ENCODE measurements around the gene U2AF2.

U2AF2 gene

DNA sequence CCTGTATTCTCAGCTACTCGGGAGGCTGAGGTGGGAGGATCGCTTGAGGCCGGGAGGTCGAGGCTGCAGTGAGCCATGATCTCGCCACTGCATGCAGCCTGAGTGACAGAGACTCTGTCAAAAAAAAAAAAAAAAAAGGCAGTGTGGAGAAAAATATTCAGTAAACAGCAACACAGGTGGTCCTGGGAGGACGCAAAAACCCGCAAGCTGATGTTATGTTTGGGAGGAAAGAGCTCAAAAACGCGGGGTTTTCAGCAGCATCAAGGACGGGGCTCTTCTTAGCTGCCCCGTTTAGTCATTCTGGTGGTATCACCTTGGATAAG is 29.9 kb upstream of the U2AF2 start:
- Mint-ChIP-seq H3K27ac (peak overlapping the region; percentile 99), H3K27me3 (ENCODE audit: low read depth) (peaks cover 9% of the 10 kb centered on the region), H3K4me1 (ENCODE audit: low read depth) (peaks cover 33% of the 10 kb centered on the region), H3K4me3 (peak overlapping the region; percentile 93), H3K36me3 (ENCODE audit: low read depth) (peaks cover 9% of the 10 kb centered on the region), H3K9me3 (peaks cover 3% of the 10 kb centered on the region)
- no peak for DNase-seq (ENCODE audit: low spot score)

DNA sequence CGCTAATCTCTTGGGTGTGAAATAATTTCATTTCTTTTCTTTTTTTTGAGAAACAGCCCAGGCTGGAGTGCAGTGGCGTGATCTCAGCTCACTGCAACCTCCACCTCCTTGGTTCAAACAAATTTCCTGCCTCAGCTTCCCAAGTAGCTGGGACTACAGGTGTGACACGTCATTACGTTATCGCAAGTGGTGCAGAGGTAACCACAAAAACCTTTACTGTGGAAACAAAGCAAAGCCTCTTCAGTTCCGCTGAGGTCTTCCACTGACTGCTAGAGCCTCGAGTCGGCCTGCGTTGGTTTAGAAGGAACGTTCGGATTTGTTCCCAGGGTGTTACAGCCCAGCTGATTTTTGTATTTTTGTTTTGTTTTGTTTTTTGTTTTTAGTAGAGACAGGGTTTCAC is 28.5 kb upstream of the U2AF2 start:
- peaks cover 9% of the 10 kb centered on the region for H3K27me3 Mint-ChIP-seq (ENCODE audit: low read depth)
- H3K9me3 Mint-ChIP-seq = peaks cover 3% of the 10 kb centered on the region
- peaks cover 29% of the 10 kb centered on the region for H3K4me1 Mint-ChIP-seq (ENCODE audit: low read depth)
- no peaks in the 10 kb centered on the region for H3K36me3 Mint-ChIP-seq (ENCODE audit: low read depth)
- H3K4me3 Mint-ChIP-seq = peak overlapping the region; percentile 76
- peak overlapping the region; percentile 82 for H3K27ac Mint-ChIP-seq
- peak; percentile 70 for DNase-seq (ENCODE audit: low spot score)

DNA sequence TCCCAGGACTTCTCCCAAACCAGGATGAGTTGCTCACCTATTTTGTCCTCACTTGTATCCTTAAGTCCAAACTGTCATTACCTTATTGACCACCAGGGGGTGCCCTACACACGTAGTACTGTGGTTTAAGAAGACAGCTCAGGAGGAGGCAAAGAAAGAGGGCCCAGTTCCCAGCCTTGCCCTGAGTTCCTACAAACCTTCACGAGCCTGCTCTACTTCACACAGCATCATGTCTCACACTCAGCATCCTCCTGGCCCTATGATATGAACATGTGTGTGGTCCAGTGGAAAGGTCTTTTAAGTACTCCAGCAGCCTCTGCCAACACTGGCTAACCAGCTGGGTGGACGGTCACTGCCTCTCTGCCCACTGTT is 22.4 kb upstream of the U2AF2 start:
- Mint-ChIP-seq H3K9me3 (no peaks in the 10 kb centered on the region), H3K27me3 (ENCODE audit: low read depth) (peaks cover 6% of the 10 kb centered on the region)

DNA sequence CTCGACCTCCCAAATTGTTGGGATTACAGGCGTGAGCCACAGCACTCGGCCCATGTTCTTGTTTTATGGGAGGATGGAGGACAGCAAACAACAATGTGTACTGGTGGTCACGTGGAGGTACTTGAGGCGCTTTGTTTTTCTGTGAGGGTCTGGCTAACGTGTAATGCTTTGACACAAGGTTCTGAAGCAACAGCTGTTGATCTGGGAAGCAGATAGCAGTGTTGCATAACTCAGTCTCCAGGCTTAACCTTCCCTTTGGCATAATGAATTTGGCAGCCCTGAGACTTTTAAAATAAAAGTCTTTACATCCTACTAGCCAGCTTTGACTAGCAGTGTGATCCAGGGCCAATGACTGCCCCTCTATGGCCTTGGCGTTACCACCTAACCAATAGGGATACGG is 21.0 kb upstream of the U2AF2 start:
- peak overlapping the region; percentile 54 for H3K27ac Mint-ChIP-seq
- peak overlapping the region; percentile 99 for H3K4me3 Mint-ChIP-seq
- H3K9me3 Mint-ChIP-seq = peaks cover under 1% of the 10 kb centered on the region
- H3K4me1 Mint-ChIP-seq (ENCODE audit: low read depth) = peaks cover 36% of the 10 kb centered on the region
- no peak for DNase-seq (ENCODE audit: low spot score)
- H3K36me3 Mint-ChIP-seq (ENCODE audit: low read depth) = peaks cover 27% of the 10 kb centered on the region
- peaks cover under 1% of the 10 kb centered on the region for H3K27me3 Mint-ChIP-seq (ENCODE audit: low read depth)

More for the DNA sequence above, 22.4 kb upstream of the U2AF2 start:
- peak; percentile 79 for DNase-seq (ENCODE audit: low spot score)
- peak overlapping the region; percentile 44 for H3K27ac Mint-ChIP-seq
- peak overlapping the region; percentile 22 for H3K4me3 Mint-ChIP-seq
- peaks cover 20% of the 10 kb centered on the region for H3K36me3 Mint-ChIP-seq (ENCODE audit: low read depth)
- H3K4me1 Mint-ChIP-seq (ENCODE audit: low read depth) = peaks cover 32% of the 10 kb centered on the region

DNA sequence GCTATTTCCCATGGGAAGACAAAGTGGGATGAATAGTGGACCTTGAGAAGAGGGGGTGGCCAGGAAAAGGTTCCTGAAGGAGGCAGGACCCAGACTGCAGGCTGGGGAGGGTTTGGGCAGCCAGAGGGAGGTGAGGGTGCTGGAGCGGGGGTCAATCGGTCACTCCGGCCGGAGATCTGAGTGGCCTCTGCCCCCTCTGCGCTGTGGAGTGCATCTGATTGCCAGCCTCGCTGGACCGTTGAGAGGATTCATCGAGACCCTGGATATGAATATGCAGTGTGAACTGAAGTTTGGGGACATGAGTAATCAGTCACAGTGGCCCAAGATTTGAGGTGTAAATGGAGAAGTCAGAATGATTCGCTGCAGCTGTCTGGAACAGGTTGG is 19.5 kb upstream of the U2AF2 start:
- no peaks in the 10 kb centered on the region for H3K27me3 Mint-ChIP-seq (ENCODE audit: low read depth)
- H3K27ac Mint-ChIP-seq = peak overlapping the region; percentile 100
- H3K36me3 Mint-ChIP-seq (ENCODE audit: low read depth) = peaks cover 31% of the 10 kb centered on the region
- peak overlapping the region; percentile 99 for H3K4me3 Mint-ChIP-seq
- no peak for DNase-seq (ENCODE audit: low spot score)
- peaks cover 42% of the 10 kb centered on the region for H3K4me1 Mint-ChIP-seq (ENCODE audit: low read depth)
- H3K9me3 Mint-ChIP-seq = peaks cover 3% of the 10 kb centered on the region

DNA sequence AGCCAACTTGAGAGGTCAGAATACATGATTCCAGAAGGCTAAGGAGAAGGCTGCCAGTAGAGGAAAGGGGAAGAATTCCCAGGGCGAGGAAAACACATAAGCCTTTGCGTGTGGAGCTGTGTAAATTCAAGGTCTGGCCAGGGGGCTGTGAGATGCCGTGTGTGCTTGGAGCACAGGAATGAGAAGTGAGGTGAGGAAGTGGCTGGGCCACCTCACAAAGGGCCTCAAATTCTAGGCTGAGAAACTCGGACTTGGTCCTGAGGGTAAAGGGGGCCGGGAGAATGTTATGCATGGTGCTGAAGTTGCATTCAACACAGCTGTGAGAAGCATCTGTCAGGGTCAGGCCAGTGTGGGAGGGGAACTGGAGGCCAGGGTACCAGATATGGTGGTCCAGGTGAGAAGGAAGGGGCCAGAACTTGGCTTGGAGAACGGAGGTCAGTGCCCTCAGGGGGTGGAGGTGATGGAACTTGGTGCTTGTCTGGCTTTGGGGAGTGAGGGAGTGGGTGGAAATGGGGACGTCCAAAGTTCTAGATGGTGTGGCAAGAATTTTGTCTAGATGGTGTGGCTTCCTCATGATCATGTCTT is 18.9 kb upstream of the U2AF2 start:
- DNase-seq (ENCODE audit: low spot score) = no peak
- peaks cover 44% of the 10 kb centered on the region for H3K4me1 Mint-ChIP-seq (ENCODE audit: low read depth)
- H3K27me3 Mint-ChIP-seq (ENCODE audit: low read depth) = no peaks in the 10 kb centered on the region
- H3K9me3 Mint-ChIP-seq = peaks cover 3% of the 10 kb centered on the region
- peaks cover 31% of the 10 kb centered on the region for H3K36me3 Mint-ChIP-seq (ENCODE audit: low read depth)
- peak overlapping the region; percentile 100 for H3K27ac Mint-ChIP-seq
- H3K4me3 Mint-ChIP-seq = peak overlapping the region; percentile 99

DNA sequence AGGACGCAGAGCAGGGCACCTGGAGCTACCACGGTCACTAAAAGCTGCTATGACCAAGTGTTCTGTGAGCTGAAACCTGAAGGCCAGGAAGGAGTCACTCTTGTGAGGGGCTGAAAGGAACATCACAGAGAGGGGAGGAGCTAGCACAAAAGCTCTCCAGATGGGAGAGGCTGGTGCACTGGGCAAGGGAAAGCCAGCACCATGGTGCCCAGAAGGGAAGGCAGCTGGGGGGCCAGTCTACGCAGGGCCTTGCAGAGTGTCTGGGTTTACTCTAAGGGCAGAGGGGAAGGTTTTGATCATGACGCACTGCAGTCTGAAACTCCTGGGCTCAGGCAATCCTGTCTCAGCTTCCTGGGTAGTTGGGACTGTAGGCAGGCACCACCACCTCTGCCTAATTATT is 18.1 kb upstream of the U2AF2 start:
- peak overlapping the region; percentile 24 for H3K27ac Mint-ChIP-seq
- peaks cover 31% of the 10 kb centered on the region for H3K36me3 Mint-ChIP-seq (ENCODE audit: low read depth)
- H3K4me1 Mint-ChIP-seq (ENCODE audit: low read depth) = peaks cover 41% of the 10 kb centered on the region
- H3K4me3 Mint-ChIP-seq = peak overlapping the region; percentile 99
- H3K9me3 Mint-ChIP-seq = peaks cover 3% of the 10 kb centered on the region
- no peaks in the 10 kb centered on the region for H3K27me3 Mint-ChIP-seq (ENCODE audit: low read depth)
- DNase-seq (ENCODE audit: low spot score) = no peak

DNA sequence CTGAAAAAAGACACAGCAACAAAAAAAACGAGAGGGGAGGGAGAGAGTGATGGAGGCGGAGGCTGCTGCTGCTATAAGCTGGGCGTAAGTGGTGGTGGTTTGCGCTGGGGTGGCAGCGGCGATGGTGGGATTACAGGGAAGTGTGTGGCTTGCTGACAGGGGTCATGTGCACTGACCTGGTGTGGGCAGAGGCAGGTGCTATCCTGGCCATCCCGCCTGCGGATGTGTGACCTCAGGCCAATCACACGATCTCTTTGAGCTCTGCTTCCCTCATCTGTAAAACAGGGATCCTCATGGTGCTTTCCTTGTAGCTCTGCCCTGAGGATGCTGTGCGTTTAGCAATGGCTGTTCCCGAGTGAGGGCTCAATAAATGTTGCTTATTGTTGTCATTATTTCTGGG is 17.3 kb upstream of the U2AF2 start:
- Mint-ChIP-seq H3K27me3 (ENCODE audit: low read depth) (no peaks in the 10 kb centered on the region), H3K27ac (peak overlapping the region; percentile 62), H3K4me1 (ENCODE audit: low read depth) (peaks cover 39% of the 10 kb centered on the region), H3K9me3 (peaks cover 3% of the 10 kb centered on the region), H3K36me3 (ENCODE audit: low read depth) (peaks cover 31% of the 10 kb centered on the region), H3K4me3 (peak overlapping the region; percentile 16)
- DNase-seq (ENCODE audit: low spot score) = no peak

DNA sequence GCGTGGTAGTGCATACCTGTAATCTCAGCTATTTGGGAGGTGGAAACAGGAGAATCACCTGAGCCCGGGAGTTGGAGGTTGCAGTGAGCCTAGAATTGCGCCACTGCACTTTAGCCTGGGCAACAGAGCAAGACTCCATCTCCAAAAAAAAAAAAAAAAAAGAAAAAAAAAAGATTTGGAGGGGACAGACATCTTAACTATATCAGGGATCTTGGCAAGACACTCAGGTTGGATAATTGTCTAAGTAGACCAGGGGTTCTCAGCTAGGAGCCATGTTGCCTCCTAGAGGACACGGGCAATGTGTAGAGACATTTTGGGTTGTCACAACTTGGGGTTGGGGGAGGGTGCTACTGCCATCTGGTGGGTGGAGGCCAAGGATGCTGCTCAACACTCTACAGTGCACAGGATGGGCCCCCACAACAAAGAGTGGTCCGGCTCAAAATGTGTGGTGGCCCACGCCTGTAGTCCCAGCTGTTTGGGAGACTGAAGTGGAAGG is 15.9 kb upstream of the U2AF2 start:
- Mint-ChIP-seq H3K4me3 (peak overlapping the region; percentile 46), H3K27ac (peak overlapping the region; percentile 72), H3K9me3 (peaks cover 3% of the 10 kb centered on the region), H3K27me3 (ENCODE audit: low read depth) (no peaks in the 10 kb centered on the region), H3K36me3 (ENCODE audit: low read depth) (peaks cover 36% of the 10 kb centered on the region), H3K4me1 (ENCODE audit: low read depth) (peaks cover 44% of the 10 kb centered on the region)
- DNase-seq (ENCODE audit: low spot score) = peak; percentile 58

GRCh38 chr19:55640043-55640576 is 14.7 kb upstream of the U2AF2 start:
- Mint-ChIP-seq H3K27ac (peak overlapping the region; percentile 77), H3K36me3 (ENCODE audit: low read depth) (peaks cover 31% of the 10 kb centered on the region), H3K4me1 (ENCODE audit: low read depth) (peaks cover 44% of the 10 kb centered on the region), H3K9me3 (peaks cover 3% of the 10 kb centered on the region), H3K27me3 (ENCODE audit: low read depth) (no peaks in the 10 kb centered on the region), H3K4me3 (peak overlapping the region; percentile 78)
- DNase-seq (ENCODE audit: low spot score) = peak; percentile 68

DNA sequence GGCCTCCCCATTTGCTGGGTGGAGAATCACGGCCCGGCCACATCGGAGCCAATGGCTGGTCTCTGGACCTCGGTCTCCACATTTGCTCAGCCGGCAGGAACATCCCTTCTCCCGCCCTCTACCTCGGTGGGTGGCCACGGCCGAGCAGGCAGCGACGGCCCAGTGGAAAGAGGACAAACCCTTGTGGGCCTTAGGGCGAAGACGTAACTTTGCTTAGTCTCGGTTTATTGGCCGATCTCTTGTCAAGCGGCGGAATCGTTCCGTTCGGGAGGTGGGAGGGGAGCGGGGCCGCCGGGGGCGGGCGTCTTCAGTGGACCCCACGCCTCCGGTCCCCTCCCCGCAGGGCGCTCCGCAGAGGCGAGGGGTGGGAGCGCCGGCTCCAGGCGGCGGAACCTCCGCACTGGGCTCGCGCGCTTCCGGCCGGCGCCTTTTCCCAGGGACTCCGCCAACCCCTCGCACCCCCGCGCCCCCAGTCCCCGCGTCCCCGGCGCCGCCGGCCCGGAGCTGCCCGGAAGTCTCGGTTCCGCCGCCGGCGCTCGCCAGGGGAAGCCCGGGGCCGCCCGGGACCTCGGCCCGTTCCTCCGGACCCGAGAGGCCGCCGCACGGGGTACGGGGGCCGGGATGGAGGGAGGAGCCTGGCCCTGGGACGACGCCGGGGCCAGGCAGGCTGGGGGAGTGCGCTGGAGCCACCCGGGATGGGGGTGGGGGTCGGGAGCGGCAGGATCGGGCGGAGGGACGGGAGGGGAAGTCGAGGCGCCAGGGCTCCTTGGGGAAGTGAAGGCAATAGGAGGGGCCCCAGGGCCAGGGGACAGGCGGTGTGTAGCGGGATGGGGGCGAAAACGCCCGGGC is 14.0 kb upstream of the U2AF2 start, which contains the start of gene ZNF580:
Gene ZNF580 (plus strand): TSS at position 426 of the 849 bp plus-strand sequence. CDS start 1,507 bp downstream, outside the sequence.
- Mint-ChIP-seq H3K27ac (peak within 1 kb of the TSS; percentile 88), H3K27me3 (ENCODE audit: low read depth) (no peaks in the 10 kb centered on the region), H3K9me3 (peaks cover 3% of the 10 kb centered on the region), H3K36me3 (ENCODE audit: low read depth) (peaks cover 31% of the 10 kb centered on the region), H3K4me3 (peak within 1 kb of the TSS; percentile 88), H3K4me1 (ENCODE audit: low read depth) (peaks cover 39% of the 10 kb centered on the region)
- DNase-seq (ENCODE audit: low spot score) = peak; percentile 70

DNA sequence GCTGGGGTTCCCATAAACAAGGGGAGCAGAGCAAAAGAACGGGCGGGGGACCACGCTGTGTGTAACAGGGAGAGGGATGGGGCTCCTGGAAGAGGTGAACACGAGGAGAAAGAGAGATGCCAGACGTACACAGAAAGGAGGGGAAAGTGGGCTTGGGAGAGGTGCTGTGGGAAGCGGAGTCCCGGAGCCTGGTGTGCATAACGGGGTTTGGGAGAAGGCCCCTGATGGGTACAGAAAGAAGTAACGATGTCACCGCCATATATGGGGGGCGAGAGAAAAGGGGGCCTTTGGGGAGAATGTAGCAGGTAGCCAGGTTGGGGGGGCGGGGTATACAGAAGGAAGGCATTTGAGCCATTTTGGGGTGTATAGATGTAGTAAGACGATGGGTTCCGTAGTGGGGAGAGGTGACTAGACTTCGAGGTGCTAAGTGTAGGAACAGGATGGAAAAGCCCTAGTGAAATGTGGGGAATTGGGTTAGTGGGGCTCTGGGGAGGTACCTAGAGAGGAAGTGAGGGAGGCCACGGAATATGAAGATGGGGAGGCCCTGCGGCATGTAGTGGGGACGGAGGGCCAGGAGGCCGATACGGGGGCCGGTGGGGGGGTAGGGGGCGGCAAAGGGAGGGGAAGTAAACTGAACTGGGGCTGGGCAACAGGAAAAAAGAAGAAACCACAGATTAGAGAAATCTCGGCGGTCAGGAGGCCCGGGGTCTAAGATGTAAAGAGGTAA is 13.2 kb upstream of the U2AF2 start:
- Mint-ChIP-seq H3K27me3 (ENCODE audit: low read depth) (no peaks in the 10 kb centered on the region), H3K9me3 (peaks cover 3% of the 10 kb centered on the region), H3K4me3 (peak overlapping the region; percentile 88), H3K27ac (peak overlapping the region; percentile 88), H3K4me1 (ENCODE audit: low read depth) (peaks cover 31% of the 10 kb centered on the region), H3K36me3 (ENCODE audit: low read depth) (peaks cover 24% of the 10 kb centered on the region)
- DNase-seq (ENCODE audit: low spot score) = no peak

DNA sequence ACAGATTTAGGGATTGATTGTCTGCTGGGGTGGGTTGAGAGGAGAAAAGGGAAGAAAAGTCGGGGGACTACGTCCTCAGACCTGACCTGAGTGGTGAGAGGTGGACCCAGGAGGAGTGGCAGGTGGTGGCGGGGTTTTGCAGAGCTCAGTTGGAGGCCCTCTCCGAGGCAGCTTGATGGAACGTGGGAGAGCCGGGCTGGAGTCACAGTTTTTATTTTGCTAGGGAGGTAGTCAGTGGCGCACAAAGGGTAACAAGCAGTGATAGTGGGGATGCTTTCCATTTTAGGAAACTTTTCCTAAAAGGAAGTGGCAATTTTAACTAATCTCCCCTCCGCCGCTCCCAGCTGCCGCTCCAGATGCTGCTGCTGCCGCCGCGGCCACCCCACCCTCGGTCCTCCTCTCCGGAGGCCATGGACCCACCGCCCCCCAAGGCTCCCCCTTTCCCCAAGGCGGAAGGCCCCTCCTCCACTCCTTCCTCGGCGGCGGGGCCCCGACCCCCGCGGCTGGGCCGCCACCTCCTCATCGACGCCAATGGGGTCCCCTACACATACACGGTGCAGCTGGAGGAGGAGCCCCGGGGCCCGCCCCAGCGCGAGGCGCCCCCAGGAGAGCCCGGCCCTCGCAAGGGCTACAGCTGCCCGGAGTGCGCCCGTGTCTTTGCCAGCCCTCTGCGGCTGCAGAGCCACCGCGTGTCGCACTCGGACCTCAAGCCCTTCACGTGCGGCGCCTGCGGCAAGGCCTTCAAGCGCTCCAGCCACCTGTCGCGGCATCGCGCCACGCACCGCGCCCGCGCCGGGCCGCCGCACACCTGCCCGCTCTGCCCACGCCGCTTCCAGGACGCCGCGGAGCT is 12.5 kb upstream of the U2AF2 start:
- peak overlapping the region; percentile 96 for H3K27ac Mint-ChIP-seq
- H3K36me3 Mint-ChIP-seq (ENCODE audit: low read depth) = peaks cover 24% of the 10 kb centered on the region
- H3K4me3 Mint-ChIP-seq = peak overlapping the region; percentile 93
- peaks cover 3% of the 10 kb centered on the region for H3K9me3 Mint-ChIP-seq
- no peaks in the 10 kb centered on the region for H3K27me3 Mint-ChIP-seq (ENCODE audit: low read depth)
- peaks cover 33% of the 10 kb centered on the region for H3K4me1 Mint-ChIP-seq (ENCODE audit: low read depth)
- no peak for DNase-seq (ENCODE audit: low spot score)

Data from T-helper 2 cell treated with Interferon-gamma antibody and Interleukin-4, amounts not matched to agents 5 μg/mL and 100 μg/mL, for 36 hours (primary cell).